ENCODE measurements around the gene TYW1. TPM values are rescaled to one million over a fixed set of nuclear protein-coding genes. Genes with fewer than 3 reads are reported as not detected.
"Not testable (repeated sequence)": the region's sequence is repeated elsewhere in the genome, so short reads cannot be mapped to it uniquely, and the experiment has no call there.

TYW1 gene
- total and polyA plus RNA-seq, 2 of the 8 experiments (the other 6 are each of a cell fraction or from before 2014, with no cell fraction given) = 8.8 to 16.2 TPM

DNA sequence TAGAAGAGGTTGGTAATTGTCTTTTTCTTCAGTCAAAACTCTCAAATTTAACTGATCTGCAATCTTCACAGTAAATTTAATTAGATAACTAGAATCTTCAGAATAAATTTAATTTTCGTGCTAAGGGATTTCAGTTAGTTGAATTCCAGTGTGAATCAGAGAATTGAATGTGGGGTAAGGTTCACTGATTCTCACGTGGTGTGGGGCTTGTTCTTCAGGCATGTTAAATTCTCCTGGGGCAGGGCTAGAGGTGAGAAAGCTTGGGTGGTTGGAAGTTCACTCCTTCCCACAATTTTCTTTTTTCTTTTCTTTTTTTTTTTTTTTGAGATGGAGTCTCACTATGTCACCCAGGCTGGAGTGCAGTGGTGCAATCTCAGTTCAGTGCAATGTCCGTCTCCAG, 13.0 kb downstream of the TYW1 start:
- H3K9ac ChIP-seq (replicated peaks in 1 of 4; ENCODE audit: extremely low read depth in 1 of 4, low read depth in 3 of 4, low read length in 3 of 4); H3K9me3 ChIP-seq (ENCODE audit: insufficient read depth in 2 of 2, low read depth in 1 of 2, low read length in 1 of 2); H3K23me2 ChIP-seq (ENCODE audit: low read depth, low read length); H3K79me2 ChIP-seq (ENCODE audit: control insufficient read depth in 1 of 2, insufficient read depth in 2 of 2, low read length in 2 of 2); H3K4me1 ChIP-seq (replicated peaks in 1 of 4; ENCODE audit: control insufficient read depth in 3 of 4, insufficient read depth in 4 of 4, low read length in 3 of 4); H3K4ac ChIP-seq (replicated peaks; ENCODE audit: insufficient read length, low read depth, low read length); H2BK15ac ChIP-seq (ENCODE audit: low read length); H3K4me2 ChIP-seq (ENCODE audit: insufficient read depth in 1 of 2, low read depth in 2 of 2, low read length in 2 of 2); H2BK20ac ChIP-seq (ENCODE audit: low read length); POLR2A ChIA-PET (ENCODE audit: partially characterized antibody); H2BK12ac ChIP-seq (ENCODE audit: low read depth, low read length); H3K18ac ChIP-seq (ENCODE audit: extremely low read depth, low read length); H2BK120ac ChIP-seq (replicated peaks; ENCODE audit: low read depth, low read length); H4K8ac ChIP-seq (ENCODE audit: extremely low read depth, insufficient read depth, low read length); H3K27ac ChIP-seq (ENCODE audit: low read depth, low read length); H4K91ac ChIP-seq (replicated peaks; ENCODE audit: insufficient read length, low read length); FAIRE-seq; H2AK5ac ChIP-seq (ENCODE audit: low read depth, low read length); DNase-seq (ENCODE audit: low read depth in 1 of 2, low spot score in 2 of 2); H4K5ac ChIP-seq (ENCODE audit: insufficient read length, low read depth, low read length); H3K14ac ChIP-seq (ENCODE audit: insufficient read length); H3K56ac ChIP-seq (replicated peaks; ENCODE audit: insufficient read length, low read depth, low read length); H3K27me3 ChIP-seq (replicated peaks in 1 of 4; ENCODE audit: control insufficient read depth in 3 of 4, extremely low read depth in 1 of 4, insufficient read depth in 3 of 4, low read length in 3 of 4); H2BK5ac ChIP-seq (ENCODE audit: low read depth, low read length); H3K4me3 ChIP-seq (ENCODE audit: extremely low read depth in 1 of 4, insufficient read depth in 2 of 4, low read depth in 3 of 4, low read length in 4 of 4); H3K79me1 ChIP-seq (ENCODE audit: low read depth, low read length); H4K20me1 ChIP-seq (replicated peaks in 1 of 2; ENCODE audit: control insufficient read depth in 1 of 2, insufficient read depth in 2 of 2, low read length in 2 of 2); H2AFZ ChIP-seq (ENCODE audit: low read length); H3K23ac ChIP-seq (ENCODE audit: insufficient read length): not testable (repeated sequence)
- 89% methylated on average over 3 of the region's 3 CpGs; no CpG with 5 or more reads in 1 of the 2 experiments for WGBS, 2 experiments (ENCODE audit: extremely low coverage in 1 of 2, insufficient coverage in 1 of 2, insufficient read length in 1 of 2, insufficient replicate concordance in 2 of 2, low coverage in 1 of 2, low lambda C conversion rate in 2 of 2, missing lambda C conversion rate in 1 of 2)
- CTCF ChIA-PET (ENCODE audit: partially characterized antibody) = interaction anchor here (0.6 kb wide), 1 partner anchor 372 kb away, joined by 4 read pairs; no protein-coding TSS in a partner anchor
- peaks cover 0 to 10% (median 7%) of the 10 kb centered on the region in 4 experiments; a peak in 4 of 8 replicates for H3K36me3 ChIP-seq (ENCODE audit: control insufficient read depth in 2 of 4, insufficient read depth in 4 of 4, low read length in 3 of 4)

DNA sequence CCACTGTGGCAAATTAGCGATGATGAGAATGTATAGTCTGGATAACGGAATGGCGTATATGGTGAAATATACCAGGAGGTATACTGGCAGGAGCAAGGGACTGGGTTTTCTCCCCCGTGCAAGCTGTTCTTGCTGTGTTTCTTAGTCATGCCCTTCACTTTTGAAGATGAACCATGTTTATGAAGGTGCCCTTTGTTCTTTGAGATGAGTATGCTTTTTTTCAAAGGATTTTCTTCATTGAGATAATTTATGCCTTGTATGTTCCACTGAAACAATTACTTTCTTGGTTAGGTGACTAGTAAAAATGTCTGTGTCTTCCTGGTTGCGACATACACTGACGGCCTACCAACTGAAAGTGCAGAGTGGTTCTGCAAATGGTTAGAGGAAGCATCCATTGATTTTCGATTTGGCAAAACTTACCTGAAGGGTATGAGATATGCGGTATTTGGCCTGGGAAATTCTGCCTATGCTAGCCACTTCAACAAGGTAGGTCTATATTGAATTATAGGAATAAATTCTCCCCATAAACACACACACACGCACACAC, 17.5 kb downstream of the TYW1 start:
- WGBS, 2 experiments (ENCODE audit: extremely low coverage in 1 of 2, insufficient coverage in 1 of 2, insufficient read length in 1 of 2, insufficient replicate concordance in 2 of 2, low coverage in 1 of 2, low lambda C conversion rate in 2 of 2, missing lambda C conversion rate in 1 of 2) = 90% methylated on average over 9 of the region's 9 CpGs; no CpG with 5 or more reads in 1 of the 2 experiments
- CTCF ChIA-PET (ENCODE audit: partially characterized antibody) = not testable (repeated sequence)

More for the DNA sequence above, 17.5 kb downstream of the TYW1 start:
- H2BK12ac ChIP-seq (ENCODE audit: low read depth, low read length); H3K23ac ChIP-seq (ENCODE audit: insufficient read length); H4K8ac ChIP-seq (ENCODE audit: extremely low read depth, insufficient read depth, low read length); H2BK120ac ChIP-seq (replicated peaks; ENCODE audit: low read depth, low read length); H3K18ac ChIP-seq (ENCODE audit: extremely low read depth, low read length); H4K5ac ChIP-seq (ENCODE audit: insufficient read length, low read depth, low read length); H2AFZ ChIP-seq (ENCODE audit: low read length); H3K23me2 ChIP-seq (ENCODE audit: low read depth, low read length); H3K9ac ChIP-seq (replicated peaks in 1 of 4; ENCODE audit: extremely low read depth in 1 of 4, low read depth in 3 of 4, low read length in 3 of 4); H3K27me3 ChIP-seq (replicated peaks in 1 of 4; ENCODE audit: control insufficient read depth in 3 of 4, extremely low read depth in 1 of 4, insufficient read depth in 3 of 4, low read length in 3 of 4); H4K20me1 ChIP-seq (replicated peaks in 1 of 2; ENCODE audit: control insufficient read depth in 1 of 2, insufficient read depth in 2 of 2, low read length in 2 of 2); H3K4me2 ChIP-seq (ENCODE audit: insufficient read depth in 1 of 2, low read depth in 2 of 2, low read length in 2 of 2); H3K14ac ChIP-seq (ENCODE audit: insufficient read length); H4K91ac ChIP-seq (replicated peaks; ENCODE audit: insufficient read length, low read length); H3K27ac ChIP-seq (ENCODE audit: low read depth, low read length); H3K9me3 ChIP-seq (ENCODE audit: insufficient read depth in 2 of 2, low read depth in 1 of 2, low read length in 1 of 2); POLR2A ChIA-PET (ENCODE audit: partially characterized antibody); DNase-seq (ENCODE audit: low read depth in 1 of 2, low spot score in 2 of 2); H3K79me1 ChIP-seq (ENCODE audit: low read depth, low read length); H3K4me1 ChIP-seq (replicated peaks in 1 of 4; ENCODE audit: control insufficient read depth in 3 of 4, insufficient read depth in 4 of 4, low read length in 3 of 4); FAIRE-seq; H2BK5ac ChIP-seq (ENCODE audit: low read depth, low read length); H2BK15ac ChIP-seq (ENCODE audit: low read length); H3K4me3 ChIP-seq (ENCODE audit: extremely low read depth in 1 of 4, insufficient read depth in 2 of 4, low read depth in 3 of 4, low read length in 4 of 4); H3K79me2 ChIP-seq (ENCODE audit: control insufficient read depth in 1 of 2, insufficient read depth in 2 of 2, low read length in 2 of 2); H2BK20ac ChIP-seq (ENCODE audit: low read length); H2AK5ac ChIP-seq (ENCODE audit: low read depth, low read length); H3K56ac ChIP-seq (replicated peaks; ENCODE audit: insufficient read length, low read depth, low read length); H3K4ac ChIP-seq (replicated peaks; ENCODE audit: insufficient read length, low read depth, low read length): not testable (repeated sequence)
- H3K36me3 ChIP-seq (ENCODE audit: control insufficient read depth in 2 of 4, insufficient read depth in 4 of 4, low read length in 3 of 4) = peaks cover 2 to 21% (median 11%) of the 10 kb centered on the region in 4 experiments; a peak in 6 of 8 replicates

Measured in H1 (cell line).